ENCODE data around the gene P3H4. TPM values are rescaled to one million over a fixed set of nuclear protein-coding genes. Genes with fewer than 3 reads are reported as not detected.
"Not testable (repeated sequence)": the region's sequence is repeated elsewhere in the genome, so short reads cannot be mapped to it uniquely, and the experiment has no call there.

The P3H4 gene
- total RNA-seq, 1 donor from 2014 or later: 32.1 TPM

DNA sequence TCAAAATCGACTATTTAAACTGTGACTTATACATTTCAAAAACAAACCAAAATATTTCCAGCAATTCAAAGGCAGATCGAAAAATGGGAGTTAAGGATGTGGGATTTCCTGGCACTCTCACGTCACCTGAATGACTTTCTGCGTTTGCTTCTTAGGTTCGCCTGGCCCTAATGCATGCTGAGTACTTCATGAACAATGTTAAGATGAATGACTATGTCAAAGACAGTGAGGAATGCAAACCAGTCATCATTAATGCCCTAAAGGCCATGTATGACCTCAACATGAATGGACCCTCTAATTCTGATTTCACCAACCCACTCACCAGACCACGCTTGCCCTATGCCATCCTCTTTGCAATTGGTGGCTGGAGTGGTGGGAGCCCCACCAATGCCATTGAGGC is 33.2 kb upstream of the P3H4 start:
- Histone ChIP-seq H3K36me3 (ENCODE audit: control insufficient read depth, insufficient read depth, low read length) (no peaks in the 10 kb centered on the region), H3K4me3 (ENCODE audit: low read depth, low read length) (no peak overlapping the region), H3K27me3 (ENCODE audit: control insufficient read depth, insufficient read depth, low read length) (no peaks in the 10 kb centered on the region)
- DNase-seq (ENCODE audit: low read depth) (peak; percentile 46), FAIRE-seq (no peak)
- TF ChIP-seq, protein P1, sequence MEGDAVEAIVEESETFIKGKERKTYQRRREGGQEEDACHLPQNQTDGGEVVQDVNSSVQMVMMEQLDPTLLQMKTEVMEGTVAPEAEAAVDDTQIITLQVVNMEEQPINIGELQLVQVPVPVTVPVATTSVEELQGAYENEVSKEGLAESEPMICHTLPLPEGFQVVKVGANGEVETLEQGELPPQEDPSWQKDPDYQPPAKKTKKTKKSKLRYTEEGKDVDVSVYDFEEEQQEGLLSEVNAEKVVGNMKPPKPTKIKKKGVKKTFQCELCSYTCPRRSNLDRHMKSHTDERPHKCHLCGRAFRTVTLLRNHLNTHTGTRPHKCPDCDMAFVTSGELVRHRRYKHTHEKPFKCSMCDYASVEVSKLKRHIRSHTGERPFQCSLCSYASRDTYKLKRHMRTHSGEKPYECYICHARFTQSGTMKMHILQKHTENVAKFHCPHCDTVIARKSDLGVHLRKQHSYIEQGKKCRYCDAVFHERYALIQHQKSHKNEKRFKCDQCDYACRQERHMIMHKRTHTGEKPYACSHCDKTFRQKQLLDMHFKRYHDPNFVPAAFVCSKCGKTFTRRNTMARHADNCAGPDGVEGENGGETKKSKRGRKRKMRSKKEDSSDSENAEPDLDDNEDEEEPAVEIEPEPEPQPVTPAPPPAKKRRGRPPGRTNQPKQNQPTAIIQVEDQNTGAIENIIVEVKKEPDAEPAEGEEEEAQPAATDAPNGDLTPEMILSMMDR (IDR thresholded peaks at IDR 0.05; ENCODE audit: insufficient read depth, low read length, severe bottlenecking): no peak

DNA sequence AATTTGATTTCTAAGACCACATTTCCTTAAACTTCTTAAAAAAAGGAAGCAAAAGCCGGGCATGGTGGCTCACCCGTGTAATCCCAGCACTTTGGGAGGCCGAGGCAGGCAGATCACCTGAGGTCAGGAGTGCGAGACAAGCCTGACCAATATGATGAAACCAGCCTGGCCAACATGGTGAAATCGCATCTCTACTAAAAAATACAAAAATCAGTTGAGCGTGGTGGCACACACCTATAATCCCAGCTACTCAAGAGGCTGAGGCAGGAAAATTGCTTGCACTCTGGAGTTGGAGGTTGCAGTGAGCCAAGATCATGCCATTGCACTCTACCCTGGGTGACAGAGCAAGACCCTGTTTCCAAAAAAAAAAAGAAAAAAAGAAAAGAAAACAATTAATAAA is 29.0 kb upstream of the P3H4 start:
- H3K27me3 ChIP-seq (ENCODE audit: control insufficient read depth, insufficient read depth, low read length); H3K36me3 ChIP-seq (ENCODE audit: control insufficient read depth, insufficient read depth, low read length); H3K4me3 ChIP-seq (ENCODE audit: low read depth, low read length); FAIRE-seq; DNase-seq (ENCODE audit: low read depth): not testable (repeated sequence)

DNA sequence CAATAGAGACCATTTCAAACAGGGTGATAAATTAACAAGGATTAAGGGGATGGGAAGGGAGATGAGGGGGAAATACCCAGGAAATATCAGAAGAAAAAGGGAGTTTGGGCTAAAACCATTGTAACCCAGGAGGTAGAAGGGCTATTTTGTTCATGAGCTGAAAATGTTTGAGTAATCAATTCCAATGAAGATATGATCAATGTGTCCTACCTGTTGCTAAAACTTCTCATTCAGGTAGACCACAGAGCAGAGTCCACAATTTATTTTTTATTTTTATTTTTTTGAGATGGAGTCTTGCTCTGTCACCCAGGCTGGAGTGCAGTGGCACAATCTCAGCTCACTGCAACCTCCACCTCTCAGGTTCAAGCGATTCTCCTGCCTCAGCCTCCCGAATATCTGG is 27.7 kb upstream of the P3H4 start:
- H3K27me3 ChIP-seq (ENCODE audit: control insufficient read depth, insufficient read depth, low read length); DNase-seq (ENCODE audit: low read depth); H3K4me3 ChIP-seq (ENCODE audit: low read depth, low read length); FAIRE-seq; H3K36me3 ChIP-seq (ENCODE audit: control insufficient read depth, insufficient read depth, low read length): not testable (repeated sequence)

DNA sequence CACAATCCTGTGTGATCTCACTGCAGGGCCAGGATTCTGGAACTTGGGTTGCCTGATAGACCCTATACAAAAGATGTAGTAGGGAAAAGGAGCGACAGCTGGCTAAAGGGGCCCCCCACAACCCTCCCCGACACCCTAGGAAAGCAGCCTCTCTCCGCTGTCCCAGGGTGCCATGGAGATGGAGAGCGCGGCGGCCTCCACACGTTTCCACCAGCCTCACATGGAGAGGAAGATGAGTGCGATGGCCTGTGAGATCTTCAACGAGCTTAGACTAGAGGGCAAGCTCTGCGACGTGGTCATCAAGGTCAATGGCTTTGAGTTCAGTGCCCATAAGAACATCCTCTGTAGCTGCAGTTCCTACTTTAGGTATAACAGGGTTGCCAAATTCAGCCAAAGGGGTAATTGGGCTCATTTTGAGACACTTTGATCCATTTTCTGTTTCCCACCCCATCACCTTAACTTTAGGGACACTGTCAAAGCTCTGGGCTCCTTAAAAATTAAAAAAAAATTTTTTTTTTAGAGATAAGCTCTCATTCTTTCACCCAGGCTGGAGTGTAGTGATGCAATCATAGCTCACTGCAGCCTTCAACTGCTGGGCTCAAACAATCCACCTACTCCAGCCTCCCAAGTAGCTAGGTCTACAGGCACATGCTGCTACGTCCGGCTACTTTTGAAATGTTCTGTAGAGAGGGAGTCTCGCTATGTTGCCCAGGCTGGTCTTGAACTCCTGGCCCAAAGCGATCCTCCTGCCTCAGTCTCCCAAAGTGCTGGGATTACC is 26.2 kb upstream of the P3H4 start, which contains the start of gene KLHL10:
Gene KLHL10, plus strand, starts transcription at position 65 of the 778 bp plus-strand sequence. Its CDS starts 108 bp downstream, at position 173.
- FAIRE-seq: no peak
- no peaks in the 10 kb centered on the region for H3K27me3 ChIP-seq (ENCODE audit: control insufficient read depth, insufficient read depth, low read length)
- no peak within 1 kb of the TSS for H3K4me3 ChIP-seq (ENCODE audit: low read depth, low read length)
- TF ChIP-seq, protein P1 (IDR thresholded peaks at IDR 0.05; ENCODE audit: insufficient read depth, low read length, severe bottlenecking): no peak
- no peaks in the 10 kb centered on the region for H3K36me3 ChIP-seq (ENCODE audit: control insufficient read depth, insufficient read depth, low read length)
- DNase-seq (ENCODE audit: low read depth): no peak

DNA sequence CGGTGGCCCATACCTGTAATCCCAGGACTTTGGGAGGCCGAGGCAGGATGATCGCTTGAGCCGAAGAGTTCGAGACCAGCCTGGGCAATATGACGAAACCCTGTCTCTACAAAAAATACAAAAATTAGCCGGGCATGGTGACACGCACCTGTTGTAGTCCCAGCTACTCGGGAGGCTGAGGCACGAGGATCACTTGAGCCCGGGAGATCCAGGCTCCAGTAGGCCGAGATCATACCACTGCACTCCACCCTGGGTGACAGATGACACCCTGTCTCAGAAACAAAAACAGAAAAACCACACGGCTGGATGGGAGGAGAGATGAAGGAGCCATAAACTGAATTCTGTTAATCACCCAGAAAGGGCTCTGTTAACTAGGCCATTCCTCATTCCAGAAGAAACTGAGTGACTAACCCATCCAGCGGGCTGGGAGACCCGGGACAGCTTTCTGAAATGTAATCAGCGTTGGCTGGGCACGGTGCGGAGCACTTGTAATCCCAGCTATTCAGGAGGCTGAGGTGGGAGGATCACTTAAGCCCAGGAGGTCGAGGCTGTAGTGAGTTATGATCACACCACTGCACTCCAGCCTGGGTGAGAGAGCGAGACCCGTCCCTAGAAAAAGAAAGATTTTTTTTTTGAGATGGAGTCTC is 24.9 kb upstream of the P3H4 start:
- H3K4me3 ChIP-seq (ENCODE audit: low read depth, low read length): peak overlapping the region; percentile 74
- H3K27me3 ChIP-seq (ENCODE audit: control insufficient read depth, insufficient read depth, low read length): no peaks in the 10 kb centered on the region
- TF ChIP-seq, protein P1 (IDR thresholded peaks at IDR 0.05; ENCODE audit: insufficient read depth, low read length, severe bottlenecking): no peak
- DNase-seq (ENCODE audit: low read depth): no peak
- no peaks in the 10 kb centered on the region for H3K36me3 ChIP-seq (ENCODE audit: control insufficient read depth, insufficient read depth, low read length)
- no peak for FAIRE-seq

DNA sequence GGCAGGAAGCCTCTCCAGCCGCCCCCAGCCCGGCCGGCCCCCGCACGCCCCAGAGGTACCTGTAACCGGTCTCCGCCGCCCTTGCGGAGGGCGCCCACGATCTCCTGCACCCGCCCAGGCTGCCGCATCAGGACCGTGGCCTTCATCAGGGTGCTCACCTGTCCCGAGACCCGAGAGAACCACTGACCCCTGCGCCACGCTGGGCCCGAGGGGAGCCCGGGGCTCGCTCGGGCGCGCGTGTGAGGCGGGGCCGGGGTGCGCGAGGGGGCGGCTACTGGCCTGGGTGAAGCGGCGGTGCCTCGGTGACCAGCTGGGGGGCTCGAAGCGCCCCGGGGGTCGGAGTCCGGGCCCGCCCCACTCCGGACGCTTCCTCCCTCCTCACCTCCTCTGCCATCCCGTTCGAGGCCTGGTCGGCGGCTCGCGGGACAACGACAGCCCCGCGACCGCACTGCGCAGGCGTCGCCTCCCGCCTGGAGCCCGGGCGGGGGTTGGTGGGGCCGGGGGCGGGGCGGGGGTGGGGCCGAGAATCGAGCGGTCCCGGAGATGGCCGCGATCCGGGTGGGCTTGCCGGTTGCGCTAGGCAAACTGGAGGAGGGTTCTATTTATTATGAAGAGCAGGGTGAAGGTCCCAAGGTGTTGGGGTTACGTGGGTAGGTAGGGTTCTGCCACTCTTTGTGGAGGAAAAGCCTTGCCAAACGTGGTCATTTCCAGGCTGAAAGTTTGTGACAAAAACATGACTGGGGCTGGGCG is 24.2 kb upstream of the P3H4 start, which contains the start of gene NT5C3B:
Gene NT5C3B, minus strand, starts transcription at position 433 of the 750 bp plus-strand sequence. Its CDS starts 39 bp downstream, at position 394.
- TF ChIP-seq, protein P1 (IDR thresholded peaks at IDR 0.05; ENCODE audit: insufficient read depth, low read length, severe bottlenecking): no peak
- Histone ChIP-seq H3K27me3 (ENCODE audit: control insufficient read depth, insufficient read depth, low read length) (no peaks in the 10 kb centered on the region), H3K36me3 (ENCODE audit: control insufficient read depth, insufficient read depth, low read length) (peaks cover 1% of the 10 kb centered on the region), H3K4me3 (ENCODE audit: low read depth, low read length) (peak within 1 kb of the TSS; percentile 74)
- DNase-seq (ENCODE audit: low read depth): no peak
- no peak for FAIRE-seq
